Endothelial cell of umbilical vein (primary cell): Measurements from ENCODE around the gene INSIG2.

Source experiments
- EZH2 ChIP-seq: IDR thresholded peaks from 2 replicates; pipeline ENCODE4 v1.6.1; 2012; ENCODE audit warnings: borderline replicate concordance, low read depth, mild to moderate bottlenecking, moderate library complexity, low read length, inconsistent platforms; ENCODE audit not compliant: severe bottlenecking
- GATA2 ChIP-seq: IDR thresholded peaks from 2 replicates; pipeline ENCODE4 v1.7.0; 2011; ENCODE audit warnings: low read depth, mild to moderate bottlenecking, moderate library complexity, mixed read lengths, low read length; ENCODE audit not compliant: insufficient read length, insufficient read depth
- JUN ChIP-seq: IDR thresholded peaks from 2 replicates; pipeline ENCODE4 v1.6.1; 2011; ENCODE audit warnings: borderline replicate concordance, low read depth; ENCODE audit not compliant: insufficient read length, insufficient read depth
- MYC ChIP-seq: IDR thresholded peaks from one replicate; pipeline ENCODE4 v1.6.1; 2011; ENCODE audit warnings: mild to moderate bottlenecking, low read depth, low read length
- POLR2A ChIP-seq: IDR thresholded peaks from 2 replicates; pipeline ENCODE4 v1.6.1; 2012; ENCODE audit warnings: low read depth, mild to moderate bottlenecking, control low read depth, low read length
- TF ChIP-seq, protein P1 (sequence below), 2 donors: IDR thresholded peaks; 1 replicate in 1 of 2; 2 replicates in 1 of 2; pipeline ENCODE4 v1.5.1; 2011; ENCODE audit warnings: low read length in 2 of 2, mild to moderate bottlenecking in 2 of 2, moderate library complexity in 2 of 2, control low read depth in 1 of 2, inconsistent platforms in 1 of 2, low read depth in 1 of 2; ENCODE audit not compliant: insufficient read depth in 1 of 2; ENCODE audit errors: extremely low read depth in 1 of 2
- TF ChIP-seq, protein P2 (sequence below): IDR thresholded peaks from 2 replicates; pipeline ENCODE4 v1.6.1; 2011; ENCODE audit not compliant: insufficient read depth, insufficient read length

DNA sequence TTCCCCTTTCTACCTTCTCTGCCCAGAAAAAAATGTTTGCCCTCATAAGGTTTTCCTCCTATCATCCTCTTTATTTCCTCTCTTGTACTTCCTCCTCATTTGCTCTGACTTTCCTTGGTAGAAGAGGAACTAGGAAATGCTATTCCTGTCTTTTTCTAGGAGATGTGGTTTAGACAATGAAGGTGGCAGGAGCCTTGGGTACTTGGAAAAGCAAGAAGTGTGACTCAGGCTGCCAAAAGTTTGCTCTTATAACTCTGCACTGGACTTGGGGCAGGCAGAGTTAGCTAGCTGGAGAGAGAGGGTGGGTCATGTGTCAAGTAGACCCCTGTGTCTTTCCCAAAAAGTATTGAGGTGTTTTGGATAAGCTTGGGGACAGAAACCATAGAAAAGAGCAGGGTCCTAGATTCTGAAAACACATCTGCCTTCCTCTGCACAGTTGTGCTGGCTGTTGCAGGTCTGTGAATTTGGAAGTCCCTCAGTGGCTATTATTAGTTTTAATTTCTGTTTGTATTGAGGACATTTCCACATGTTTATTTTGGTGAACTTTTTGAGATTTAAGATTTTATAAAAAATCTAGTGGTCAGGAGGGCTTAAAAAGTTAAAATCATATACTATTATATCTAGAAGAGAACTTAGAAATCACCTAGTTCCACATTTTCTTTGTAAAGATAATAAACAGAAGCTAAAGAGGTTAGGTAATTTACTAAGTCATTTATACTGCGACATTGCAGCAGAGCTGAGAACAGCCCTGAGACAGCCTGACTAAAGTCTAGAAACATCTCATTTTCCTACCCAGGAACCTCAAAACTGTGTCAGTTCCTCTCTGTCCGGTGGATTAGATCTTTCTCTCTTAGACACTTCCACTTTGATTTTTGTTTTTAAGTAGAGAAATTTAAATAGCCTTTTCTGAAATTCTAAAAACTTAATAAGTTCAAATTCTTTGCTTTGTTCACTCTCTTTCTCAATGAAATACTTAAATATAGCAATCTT lies 16.0 kb downstream of the INSIG2 start:
- TF ChIP-seq, protein P1, sequence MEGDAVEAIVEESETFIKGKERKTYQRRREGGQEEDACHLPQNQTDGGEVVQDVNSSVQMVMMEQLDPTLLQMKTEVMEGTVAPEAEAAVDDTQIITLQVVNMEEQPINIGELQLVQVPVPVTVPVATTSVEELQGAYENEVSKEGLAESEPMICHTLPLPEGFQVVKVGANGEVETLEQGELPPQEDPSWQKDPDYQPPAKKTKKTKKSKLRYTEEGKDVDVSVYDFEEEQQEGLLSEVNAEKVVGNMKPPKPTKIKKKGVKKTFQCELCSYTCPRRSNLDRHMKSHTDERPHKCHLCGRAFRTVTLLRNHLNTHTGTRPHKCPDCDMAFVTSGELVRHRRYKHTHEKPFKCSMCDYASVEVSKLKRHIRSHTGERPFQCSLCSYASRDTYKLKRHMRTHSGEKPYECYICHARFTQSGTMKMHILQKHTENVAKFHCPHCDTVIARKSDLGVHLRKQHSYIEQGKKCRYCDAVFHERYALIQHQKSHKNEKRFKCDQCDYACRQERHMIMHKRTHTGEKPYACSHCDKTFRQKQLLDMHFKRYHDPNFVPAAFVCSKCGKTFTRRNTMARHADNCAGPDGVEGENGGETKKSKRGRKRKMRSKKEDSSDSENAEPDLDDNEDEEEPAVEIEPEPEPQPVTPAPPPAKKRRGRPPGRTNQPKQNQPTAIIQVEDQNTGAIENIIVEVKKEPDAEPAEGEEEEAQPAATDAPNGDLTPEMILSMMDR (IDR thresholded peaks at IDR 0.05; ENCODE audit: extremely low read depth in 1 of 2, insufficient read depth in 1 of 2, low read depth in 1 of 2, low read length in 2 of 2): no peak
- no peak for TF ChIP-seq POLR2A
- no peak for TF ChIP-seq EZH2
- TF ChIP-seq, protein P2, sequence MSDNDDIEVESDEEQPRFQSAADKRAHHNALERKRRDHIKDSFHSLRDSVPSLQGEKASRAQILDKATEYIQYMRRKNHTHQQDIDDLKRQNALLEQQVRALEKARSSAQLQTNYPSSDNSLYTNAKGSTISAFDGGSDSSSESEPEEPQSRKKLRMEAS: no peak
- no peak for TF ChIP-seq MYC
- TF ChIP-seq JUN: no peak
- no peak for TF ChIP-seq GATA2
